Urothelium cell line (cell line): ENCODE results near the gene RCOR2.
"Not testable (repeated sequence)": the region's sequence is repeated elsewhere in the genome, so short reads cannot be mapped to it uniquely, and the experiment has no call there.

Experiments
- DNase-seq: peaks from one replicate; pipeline ENCODE4 v3.0.0; 2011; ENCODE audit warnings: low spot score, mixed read lengths
- FAIRE-seq: peaks from 2 replicates; lab custom pipeline; 2011; peaks lifted over from hg19 to GRCh38; lab: Jason Lieb, UNC

Gene RCOR2

GRCh38 chr11:63882555-63883242, 34.3 kb downstream of the RCOR2 start:
- DNase-seq (no peak), FAIRE-seq (no peak)

- DNase-seq (no peak), FAIRE-seq (no peak)
Measured at GRCh38 chr11:63880403-63880790, 36.6 kb downstream of the RCOR2 start.

- no peak for DNase-seq
- no peak for FAIRE-seq
Measured at GRCh38 chr11:63879598-63880402, 37.2 kb downstream of the RCOR2 start.

GRCh38 chr11:63877658-63878241, 39.2 kb downstream of the RCOR2 start:
- FAIRE-seq: no peak

GRCh38 chr11:63876616-63877015, 40.3 kb downstream of the RCOR2 start:
- DNase-seq (no peak), FAIRE-seq (no peak)

More at GRCh38 chr11:63877658-63878241, 39.2 kb downstream of the RCOR2 start:
- DNase-seq: no peak

GRCh38 chr11:63875506-63876065, 41.4 kb downstream of the RCOR2 start:
- FAIRE-seq (no peak), DNase-seq (no peak)

- FAIRE-seq (no peak), DNase-seq (no peak)
Measured at GRCh38 chr11:63874511-63874910, 42.5 kb downstream of the RCOR2 start.

GRCh38 chr11:63873311-63873710, 43.7 kb downstream of the RCOR2 start:
- FAIRE-seq (no peak), DNase-seq (no peak)

- FAIRE-seq (no peak), DNase-seq (no peak)
Measured at GRCh38 chr11:63872800-63873197, 44.2 kb downstream of the RCOR2 start.

- FAIRE-seq (no peak), DNase-seq (peak; percentile 48)
Measured at GRCh38 chr11:63871962-63872799, 44.8 kb downstream of the RCOR2 start.

GRCh38 chr11:63870351-63871140, 46.4 kb downstream of the RCOR2 start:
- no peak for FAIRE-seq
- no peak for DNase-seq

GRCh38 chr11:63869683-63870082, 47.3 kb downstream of the RCOR2 start:
- no peak for FAIRE-seq
- no peak for DNase-seq

GRCh38 chr11:63869171-63869591, 47.8 kb downstream of the RCOR2 start:
- FAIRE-seq (no peak), DNase-seq (no peak)

GRCh38 chr11:63868399-63869064, 48.4 kb downstream of the RCOR2 start:
- DNase-seq: no peak
- FAIRE-seq: no peak

GRCh38 chr11:63867511-63867910, 49.5 kb downstream of the RCOR2 start:
- DNase-seq: no peak
- no peak for FAIRE-seq

- FAIRE-seq (no peak), DNase-seq (no peak)
Measured at GRCh38 chr11:63866211-63866610, 50.8 kb downstream of the RCOR2 start.

GRCh38 chr11:63863620-63864019, 53.3 kb downstream of the RCOR2 start:
- DNase-seq, FAIRE-seq: not testable (repeated sequence)

- FAIRE-seq: no peak
- no peak for DNase-seq
Measured at GRCh38 chr11:63862923-63863322, 54.0 kb downstream of the RCOR2 start.
